T-helper 9 cell (primary cell): Measurements from ENCODE around the gene FAM193A.
"Not testable (repeated sequence)": the region's sequence is repeated elsewhere in the genome, so short reads cannot be mapped to it uniquely, and the experiment has no call there.

Experiments
- DNase-seq: peaks from one replicate; pipeline ENCODE4 v3.0.0-alpha.2; 2020

FAM193A gene

DNA sequence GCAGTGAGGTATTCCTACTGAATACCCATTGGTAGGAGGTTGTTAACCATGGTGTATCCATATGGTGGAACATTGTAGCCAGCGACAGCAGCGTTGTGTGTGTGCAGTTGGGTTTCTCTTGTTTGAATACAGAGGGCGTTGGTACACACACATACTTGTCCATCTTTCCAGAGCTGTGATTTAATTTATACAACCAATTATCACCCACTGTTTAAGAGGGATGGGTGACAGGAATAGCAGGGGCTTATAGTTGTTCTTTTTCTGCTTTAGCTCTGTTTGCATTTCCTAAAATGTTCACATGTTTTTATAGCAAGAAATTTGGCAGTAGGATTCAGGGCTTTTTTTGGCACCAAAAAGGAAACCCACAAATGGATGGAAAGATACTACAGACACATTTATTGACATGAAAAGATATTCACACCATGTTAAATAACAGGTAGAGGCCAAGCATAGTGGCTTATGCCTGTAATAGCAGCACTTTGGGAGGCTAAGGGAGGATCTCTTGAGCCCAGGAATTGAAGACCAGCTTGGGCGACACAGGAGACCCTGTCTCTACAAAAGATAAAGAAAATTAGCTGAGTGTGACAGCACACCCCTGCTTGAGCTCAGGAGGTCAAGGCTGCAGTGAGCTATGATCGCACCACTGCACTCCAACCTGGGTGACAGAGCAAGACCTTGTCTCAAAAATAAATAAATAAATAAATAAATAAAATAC lies 159.1 kb downstream of the FAM193A start:
- DNase-seq, result no peak

DNA sequence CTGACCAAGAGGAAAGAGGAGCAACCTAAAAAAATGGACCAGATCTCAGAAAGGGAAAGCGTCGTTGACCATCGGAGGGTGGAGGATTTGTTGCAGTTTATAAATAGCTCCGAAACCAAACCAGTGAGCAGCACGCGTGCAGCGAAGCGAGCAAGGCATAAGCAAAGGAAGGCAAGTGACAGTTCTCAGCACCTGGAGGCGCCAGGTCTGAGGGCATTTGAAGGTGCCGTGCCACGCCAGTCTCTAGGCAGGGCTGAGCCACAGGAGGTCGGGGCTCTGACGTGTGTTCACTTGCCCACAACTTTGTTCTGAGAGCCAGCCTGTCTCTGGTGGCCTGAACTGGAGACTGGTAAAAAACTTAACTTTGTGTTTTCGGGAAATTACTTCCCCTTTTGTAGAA lies 160.0 kb downstream of the FAM193A start:
- DNase-seq, result no peak

DNA sequence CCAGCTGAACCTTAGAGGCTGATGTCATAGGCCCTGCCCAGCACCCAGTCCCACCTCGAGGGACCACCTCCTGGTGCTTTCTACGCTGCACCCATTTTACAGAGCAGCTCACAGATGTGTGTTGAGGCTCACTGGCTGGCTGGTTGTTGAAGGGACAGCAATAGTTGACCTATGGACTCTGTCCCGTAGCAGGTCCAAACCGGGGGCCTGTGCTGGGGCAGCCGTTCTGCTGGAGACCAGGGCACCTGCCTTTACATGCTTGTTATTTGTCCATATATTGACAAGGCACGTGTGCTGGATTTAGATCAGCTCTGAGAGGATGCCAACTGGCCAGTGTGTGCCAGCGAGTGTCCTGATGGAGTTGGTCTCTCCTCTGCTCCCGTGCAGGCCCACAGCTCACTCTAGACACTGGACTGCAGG lies 161.6 kb downstream of the FAM193A start:
- no peak for DNase-seq

DNA sequence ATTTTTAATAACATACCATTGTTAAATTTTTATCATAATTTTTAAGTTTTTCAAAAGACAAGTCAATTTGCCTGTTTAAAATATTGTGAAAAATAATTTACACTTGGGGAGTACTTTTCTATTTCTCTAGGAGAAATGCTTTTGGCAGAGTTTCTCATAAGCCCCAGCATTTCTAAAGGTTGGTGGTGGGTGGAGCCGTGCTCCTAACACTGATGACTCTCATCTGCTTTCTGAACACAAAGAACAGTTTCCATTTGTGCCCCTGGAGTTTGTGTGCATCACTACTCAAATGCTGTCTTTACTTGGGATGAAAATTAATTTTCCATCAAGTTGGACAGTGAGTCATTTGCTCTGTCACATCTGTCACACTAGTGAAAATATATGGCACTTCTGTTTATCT lies 162.1 kb downstream of the FAM193A start:
- no peak for DNase-seq

DNA sequence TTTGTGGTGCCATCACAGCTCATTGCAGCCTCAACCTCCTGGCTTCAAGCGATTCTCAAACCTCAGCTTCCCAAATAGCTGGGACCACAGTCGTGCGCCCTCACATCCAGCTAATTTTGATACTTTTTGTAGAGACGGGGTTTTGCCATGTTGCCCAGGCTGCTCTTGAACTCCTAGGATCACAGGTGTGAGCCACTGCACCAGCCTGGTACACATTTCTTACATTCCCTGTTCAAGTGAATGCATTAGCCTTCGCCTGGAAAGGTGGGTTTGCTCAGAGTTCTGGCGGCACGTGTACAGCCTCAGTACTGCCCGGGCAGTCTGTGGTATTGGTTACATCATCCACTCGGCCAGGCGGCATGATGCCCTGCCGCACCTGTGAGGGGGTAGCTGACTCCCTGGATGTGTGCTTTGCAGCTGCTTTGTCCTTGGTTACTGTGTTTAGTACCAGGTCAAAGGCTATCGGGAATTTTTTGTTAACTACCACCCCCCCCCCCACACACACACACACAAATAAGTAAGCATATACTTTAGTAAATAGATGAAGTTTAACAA lies 162.6 kb downstream of the FAM193A start:
- no peak for DNase-seq

DNA sequence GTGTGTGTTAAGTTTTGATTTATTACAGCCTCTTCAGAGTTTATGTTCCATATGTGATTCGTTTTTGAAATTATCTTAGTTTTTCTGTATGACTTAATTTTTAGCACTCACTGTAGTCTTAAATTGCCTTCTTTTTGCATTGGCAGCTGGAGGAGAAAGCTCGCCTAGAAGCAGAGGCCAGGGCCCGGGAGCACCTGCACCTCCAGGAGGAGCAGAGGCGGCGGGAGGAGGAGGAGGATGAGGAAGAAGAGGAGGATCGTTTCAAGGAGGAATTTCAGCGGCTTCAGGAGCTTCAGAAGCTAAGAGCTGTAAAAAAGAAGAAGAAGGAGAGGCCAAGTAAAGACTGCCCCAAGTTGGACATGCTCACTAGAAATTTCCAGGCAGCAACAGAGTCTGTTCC lies 163.1 kb downstream of the FAM193A start:
- DNase-seq, result no peak

DNA sequence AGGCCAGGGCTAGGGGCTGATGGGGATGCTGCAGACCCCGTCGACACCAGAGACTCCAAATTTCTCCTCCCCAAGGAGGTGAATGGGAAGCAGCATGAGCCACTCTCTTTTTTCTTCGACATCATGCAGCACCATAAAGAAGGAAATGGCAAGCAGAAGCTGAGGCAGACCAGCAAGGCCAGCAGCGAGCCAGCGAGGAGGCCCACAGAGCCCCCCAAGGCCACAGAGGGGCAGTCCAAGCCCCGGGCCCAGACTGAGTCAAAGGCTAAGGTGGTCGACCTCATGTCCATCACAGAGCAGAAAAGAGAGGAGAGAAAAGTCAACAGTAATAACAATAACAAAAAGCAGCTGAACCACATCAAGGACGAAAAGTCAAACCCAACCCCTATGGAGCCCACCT lies 163.6 kb downstream of the FAM193A start:
- DNase-seq, result no peak

DNA sequence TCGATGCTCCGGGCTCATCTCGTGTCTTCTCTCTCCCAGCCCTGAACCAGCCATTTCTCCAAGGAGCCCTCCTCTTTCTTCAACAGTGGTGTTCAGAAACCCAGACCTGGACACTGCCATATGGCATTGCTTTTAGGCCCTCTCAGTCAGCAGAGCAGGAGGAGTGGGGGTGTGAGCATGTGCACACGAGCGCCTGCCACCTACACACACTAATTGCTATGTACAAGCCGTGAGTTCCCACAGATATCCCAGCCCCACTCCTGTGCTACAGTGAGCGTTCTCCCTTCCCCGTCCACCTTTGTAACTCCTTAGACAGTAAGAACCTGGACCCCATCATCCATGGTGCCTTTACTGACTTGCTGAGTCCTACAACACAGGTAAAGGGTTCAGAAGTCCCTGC lies 165.9 kb downstream of the FAM193A start:
- DNase-seq, result no peak

DNA sequence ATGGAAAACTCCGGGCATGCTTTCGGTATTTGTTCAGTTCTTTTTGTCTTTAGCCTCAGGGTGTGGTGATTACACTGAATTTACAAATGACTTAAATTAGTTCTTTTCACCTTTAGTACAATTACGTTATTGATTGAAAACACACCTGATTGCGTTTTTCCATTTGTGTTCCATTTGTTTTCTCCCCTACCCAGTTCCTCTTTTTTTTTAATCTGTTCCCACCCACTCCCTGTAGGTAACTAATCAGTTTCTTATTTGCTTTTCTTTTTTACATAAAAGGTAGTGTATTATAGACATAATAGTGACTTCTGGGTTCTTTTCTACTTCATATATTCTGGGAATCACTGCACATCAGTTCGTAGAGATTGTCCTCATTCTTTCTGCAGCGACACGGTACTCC lies 166.3 kb downstream of the FAM193A start:
- DNase-seq, result no peak

DNA sequence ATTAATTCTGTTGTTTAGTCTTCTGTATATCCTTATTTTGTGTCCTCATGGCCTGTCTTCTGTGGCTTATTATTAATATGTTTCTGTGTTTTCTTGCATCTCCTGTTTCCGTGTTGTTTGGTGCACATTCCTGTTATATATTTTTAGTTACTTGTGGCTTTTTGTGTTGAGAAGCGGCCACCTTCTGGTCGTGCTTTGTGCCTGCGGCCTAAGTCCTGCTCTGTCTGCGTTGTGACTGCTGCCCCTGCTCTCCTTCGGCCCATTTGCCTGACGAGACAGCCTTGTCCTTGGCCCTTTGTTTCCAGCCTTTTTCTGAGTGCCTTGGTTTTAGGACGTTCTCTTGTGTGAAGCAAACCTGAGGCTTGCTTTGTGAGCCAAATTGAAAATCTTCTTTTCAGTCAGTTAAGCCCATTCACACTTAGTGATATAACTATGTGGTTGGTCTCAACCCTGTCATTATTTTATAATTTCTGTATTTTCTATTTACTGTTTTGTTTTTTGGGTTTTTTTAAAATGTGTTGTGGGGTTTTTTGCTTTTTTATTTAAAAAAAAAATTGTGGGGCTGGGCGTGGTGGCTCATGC lies 175.9 kb downstream of the FAM193A start:
- DNase-seq, result no peak

DNA sequence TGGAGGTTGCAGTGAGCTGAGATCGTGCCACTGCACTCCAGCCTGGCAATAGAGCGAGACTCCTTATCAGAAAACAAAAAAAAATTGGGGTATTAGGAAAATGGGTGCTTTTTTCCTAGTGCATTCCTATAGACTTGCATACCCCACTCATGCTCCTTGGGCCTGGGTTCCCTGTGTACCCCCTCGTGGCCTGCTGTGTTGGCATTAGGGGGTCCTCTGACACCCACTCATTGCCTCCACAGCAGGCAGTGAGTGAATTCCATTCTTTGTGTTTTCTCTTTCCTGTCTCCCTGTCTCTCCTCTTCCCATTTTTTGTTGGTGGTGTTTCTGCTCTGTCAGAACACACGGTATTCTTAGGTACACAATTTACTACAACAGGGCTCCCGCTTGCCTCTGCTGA lies 176.9 kb downstream of the FAM193A start:
- DNase-seq, result no peak

DNA sequence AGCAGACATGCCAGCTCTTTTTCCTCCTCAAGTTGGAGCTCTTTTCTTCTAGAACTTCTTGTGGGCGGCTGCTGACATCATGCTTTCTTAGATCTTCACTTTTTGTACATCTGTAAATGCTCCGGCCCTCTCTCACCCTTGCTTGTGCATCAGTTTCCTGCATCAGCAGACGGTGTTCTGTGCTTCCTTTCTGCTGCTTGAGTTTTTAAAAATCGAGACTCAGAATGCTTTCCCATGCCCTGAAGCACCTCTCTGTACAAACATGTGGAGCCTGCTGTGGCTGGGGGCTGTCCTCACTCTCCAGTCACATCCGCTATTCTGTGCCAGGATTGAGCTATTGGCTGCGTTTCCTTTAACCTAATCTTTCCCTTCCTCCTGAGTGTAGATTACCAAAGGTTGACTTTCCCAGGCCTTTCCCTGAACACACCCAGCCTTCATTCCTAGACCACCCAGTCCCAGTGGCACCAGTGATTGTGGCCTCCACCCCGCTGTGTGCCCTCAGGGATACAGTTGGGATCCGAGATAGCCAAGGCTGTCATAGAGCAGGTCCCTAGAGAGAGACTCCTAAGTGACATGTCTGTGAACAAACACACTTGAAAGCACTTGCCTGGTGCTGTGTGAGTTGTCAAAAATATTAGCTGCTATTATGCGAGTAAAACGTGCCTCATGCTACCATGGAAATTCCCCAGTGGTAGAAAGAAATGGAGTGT lies 177.8 kb downstream of the FAM193A start:
- DNase-seq, result peak; percentile 5

DNA sequence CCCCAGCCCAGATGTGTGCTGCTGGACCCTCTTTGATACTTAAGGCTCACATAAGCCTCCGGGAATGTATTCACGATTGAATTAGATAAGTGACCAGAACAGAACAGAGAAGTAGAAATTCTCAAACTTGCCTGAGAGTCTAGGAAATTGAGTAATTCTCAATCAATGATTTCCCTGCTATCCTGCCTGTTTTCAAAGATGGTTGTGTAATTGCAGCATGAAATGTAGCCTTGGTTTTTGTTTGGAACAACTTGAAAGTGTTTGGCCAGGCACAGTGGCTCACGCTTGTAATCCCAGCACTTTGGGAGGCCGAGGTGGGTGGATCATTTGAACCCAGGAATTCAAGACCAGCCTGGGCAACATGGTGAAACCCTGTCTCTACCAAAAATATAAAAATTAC lies 178.5 kb downstream of the FAM193A start:
- DNase-seq, result no peak

DNA sequence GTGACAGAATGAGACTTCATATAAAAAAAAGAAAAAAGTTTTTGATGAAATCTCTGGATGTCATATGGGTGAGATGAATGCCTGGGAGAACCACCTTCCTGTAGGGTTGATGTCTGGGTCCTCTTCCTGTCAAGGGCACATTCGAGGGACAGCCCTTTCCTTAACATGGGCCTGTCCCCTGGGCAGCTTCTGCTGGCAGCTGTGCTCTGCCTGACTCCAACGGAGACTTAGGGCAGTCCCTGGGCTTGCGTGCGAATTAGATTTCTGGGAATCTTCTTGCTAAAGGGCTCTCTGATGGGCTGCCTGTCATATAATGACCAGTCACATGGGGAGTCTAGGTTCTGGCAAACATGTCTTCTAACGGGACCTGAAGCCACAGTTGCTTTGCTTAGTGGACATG lies 179.0 kb downstream of the FAM193A start:
- DNase-seq, result no peak

DNA sequence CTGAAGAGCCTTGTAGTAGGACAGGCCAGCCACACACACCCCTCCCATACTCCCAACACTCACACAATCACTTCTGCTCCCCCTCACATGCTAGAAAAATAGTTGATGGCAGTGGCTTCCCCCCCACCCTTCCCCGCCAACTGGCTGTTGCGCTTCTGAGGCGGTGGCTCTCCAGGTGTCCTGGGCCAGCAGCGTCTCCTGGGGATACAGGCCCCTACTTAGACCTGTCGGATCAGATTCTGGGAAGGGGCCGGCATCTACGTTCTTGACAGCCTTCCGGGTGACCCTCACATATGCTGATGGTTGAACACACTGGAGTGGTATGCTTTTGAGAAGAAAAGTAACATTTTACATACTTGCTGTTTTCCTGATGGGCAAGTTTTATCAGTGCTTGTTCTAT lies 179.8 kb downstream of the FAM193A start:
- no peak for DNase-seq

DNA sequence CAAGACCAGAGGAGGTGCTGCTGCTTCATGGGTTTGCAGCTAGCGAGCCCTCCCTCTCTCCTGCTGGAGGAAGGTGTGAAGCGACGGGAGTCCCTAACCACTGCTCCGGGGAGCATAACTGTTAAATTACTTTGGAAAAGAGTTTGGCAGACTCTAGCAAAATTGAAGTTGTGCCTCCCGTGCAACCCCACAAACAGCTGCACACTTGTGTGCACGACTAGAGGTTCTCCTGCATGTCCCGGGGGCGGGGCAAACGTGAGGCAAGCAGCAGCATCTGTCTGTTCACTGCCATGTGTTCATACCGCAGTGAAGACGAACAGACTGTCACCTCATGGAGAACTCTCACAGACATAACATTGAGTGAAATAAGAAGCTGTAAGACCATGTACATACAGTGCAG lies 185.1 kb downstream of the FAM193A start:
- DNase-seq, result no peak

DNA sequence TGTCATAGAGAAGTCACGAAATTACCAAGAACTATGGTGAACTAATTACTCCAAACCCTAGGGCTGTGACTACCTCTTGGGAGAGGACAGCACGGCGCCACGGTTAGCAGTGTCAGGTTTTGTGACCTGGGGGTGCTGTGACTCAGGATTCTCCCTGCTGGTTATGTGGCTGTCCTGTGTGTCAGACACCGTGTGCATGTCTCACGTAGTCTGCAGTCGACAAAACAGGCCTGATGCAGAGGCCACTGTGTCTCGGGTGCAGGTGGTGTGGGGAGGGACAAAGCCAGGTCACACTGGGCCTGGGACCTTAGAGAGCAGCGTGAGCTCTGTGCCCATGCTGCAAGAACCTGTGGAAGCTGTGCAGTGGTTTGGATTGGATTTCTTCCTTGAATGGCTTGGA lies 185.6 kb downstream of the FAM193A start:
- DNase-seq, result no peak

DNA sequence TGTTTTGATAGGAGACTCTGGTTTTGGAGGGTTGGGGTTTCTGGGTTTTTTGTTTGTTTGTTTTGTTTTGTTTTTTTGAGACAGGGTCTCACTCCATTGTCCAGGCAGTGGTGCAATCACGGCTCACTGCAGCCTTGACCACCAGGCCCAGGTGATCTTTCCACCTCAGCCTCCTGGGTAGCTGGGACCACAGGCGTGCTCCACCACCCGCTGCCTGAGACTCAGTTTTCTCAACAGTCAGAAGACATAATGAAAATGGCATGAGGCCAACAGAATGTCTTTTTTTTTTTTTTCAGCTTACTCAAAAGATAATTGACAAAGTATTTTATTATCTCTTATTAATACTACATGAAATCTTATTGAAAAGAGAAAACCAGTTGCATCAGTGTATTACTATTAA lies 187.3 kb downstream of the FAM193A start:
- DNase-seq, result no peak

DNA sequence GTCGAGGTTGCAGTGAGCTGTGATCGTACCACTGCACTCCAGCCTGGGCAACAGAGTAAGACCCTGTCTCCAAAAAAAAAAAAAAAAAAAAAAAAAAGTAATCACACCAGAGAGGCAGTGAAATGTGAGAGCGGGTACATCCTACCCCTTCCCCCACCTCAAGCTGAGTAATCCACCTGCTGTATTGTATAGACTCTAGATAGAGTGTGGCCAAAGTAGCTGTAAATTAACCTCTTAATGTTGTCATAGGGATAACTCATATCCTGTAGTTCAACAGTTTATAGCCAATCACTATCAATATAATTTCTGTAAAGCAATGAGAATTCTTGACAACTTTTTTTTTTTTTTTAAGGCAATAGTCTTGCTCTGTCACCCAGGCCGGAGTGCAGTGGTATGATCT lies 188.9 kb downstream of the FAM193A start:
- DNase-seq, result no peak

DNA sequence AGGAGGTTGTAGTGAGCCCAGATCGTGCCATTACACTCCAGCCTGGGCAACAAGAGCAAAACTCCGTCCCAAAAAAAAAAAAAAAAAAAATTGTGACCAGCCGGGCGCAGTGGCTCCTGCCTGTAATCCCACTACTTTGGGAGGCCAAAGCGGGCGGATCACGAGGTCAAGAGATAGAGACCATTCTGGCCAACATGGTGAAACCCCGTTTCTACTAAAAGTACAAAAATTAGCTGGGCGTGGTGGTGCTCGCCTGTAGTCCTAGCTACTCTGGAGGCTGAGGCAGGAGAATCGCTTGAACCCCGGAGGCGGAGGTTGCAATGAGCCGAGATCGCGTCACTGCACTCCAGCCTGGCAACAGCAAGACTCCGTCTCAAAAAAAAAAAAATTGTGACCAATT lies 190.4 kb downstream of the FAM193A start:
- not testable (repeated sequence) for DNase-seq

DNA sequence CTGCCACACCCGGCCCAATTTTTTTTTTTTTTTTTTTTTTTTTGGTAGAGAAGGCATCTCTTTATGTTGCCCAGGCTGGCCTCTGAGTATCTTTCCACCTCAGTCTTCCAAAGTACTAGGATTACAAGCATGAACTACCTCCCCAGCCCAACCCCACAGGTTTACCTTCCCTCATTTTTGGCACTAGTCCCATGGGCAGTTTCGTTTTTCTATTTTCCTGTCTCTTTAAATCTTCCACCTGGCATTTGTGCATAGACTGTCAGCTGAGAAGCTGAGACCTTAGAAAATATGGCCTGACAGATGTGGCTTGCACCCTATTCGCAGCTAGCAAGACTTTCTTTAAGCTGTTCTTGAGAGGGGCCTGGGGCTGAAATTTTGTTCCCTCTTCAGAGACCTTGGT lies 191.8 kb downstream of the FAM193A start:
- no peak for DNase-seq

DNA sequence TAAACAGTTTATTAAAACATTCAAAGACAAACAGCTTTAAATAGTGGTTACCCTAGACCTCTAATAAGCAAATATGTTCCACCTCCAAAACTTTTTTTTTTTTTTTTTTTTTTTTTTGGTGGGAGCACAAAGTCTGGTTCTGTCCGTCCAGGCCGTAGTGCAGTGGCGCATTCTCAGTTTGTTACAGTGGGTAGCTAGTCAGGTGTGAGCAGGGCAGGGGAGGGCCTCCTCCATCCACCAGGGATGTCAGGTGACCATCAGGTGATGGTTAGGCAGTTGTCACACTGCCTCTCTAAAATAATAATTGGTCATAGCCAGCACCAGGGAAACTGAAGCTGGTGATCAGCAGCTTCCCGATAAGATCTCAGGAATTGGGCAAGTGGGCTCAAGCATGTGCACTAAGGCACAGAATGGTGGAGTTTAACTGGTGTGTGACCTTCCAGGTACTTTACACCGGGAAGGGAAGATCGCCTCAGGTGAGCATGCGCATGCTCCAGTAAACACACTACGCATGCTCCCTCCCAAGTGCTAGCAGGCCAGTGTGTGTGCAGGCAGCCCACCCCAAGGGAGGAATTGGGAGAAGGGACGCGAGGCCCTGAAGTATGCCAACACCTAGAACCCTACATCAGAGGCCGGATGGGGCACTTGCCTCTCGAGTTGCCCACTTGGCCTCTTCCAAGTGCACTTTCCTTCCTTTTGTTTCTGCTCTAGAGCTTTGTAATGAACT lies 192.5 kb downstream of the FAM193A start:
- DNase-seq, result no peak

DNA sequence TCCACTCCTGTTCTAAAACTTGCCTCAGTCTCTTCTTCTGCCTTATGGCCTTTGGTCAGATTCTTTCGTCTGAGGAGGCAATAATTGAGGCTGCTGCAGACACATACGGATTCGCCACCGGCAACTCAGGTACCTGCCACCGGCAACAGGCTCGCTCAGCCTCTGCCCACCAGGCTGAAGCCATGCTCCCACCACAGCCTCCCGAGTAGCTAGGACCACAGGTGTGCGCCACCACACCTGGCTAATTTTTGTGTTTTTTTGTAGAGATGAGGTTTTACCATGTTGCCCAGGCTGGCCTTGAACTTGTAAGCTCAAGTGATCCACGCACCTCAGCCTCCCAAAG lies 193.1 kb downstream of the FAM193A start:
- DNase-seq, result no peak

DNA sequence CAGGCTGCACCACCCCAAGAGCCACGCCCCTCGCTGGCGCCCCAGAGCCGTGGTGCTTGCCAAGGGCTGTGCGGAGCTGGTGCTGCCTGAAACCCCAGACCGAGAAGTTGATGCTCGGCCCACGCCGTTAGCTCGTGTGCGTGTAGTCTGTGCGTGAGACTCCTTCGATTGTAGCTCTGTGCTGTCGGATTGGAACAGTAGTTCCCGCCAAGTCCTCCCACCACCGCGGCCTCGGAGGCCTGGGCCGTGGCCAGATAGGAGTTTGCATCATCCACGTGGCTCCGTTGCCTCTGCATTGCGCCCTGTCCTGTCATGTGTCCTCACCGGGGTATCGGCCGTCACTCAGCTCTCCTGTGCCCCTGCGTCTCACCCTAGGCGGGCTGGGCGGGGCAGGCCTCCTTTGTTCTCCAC lies 195.5 kb downstream of the FAM193A start:
- no peak for DNase-seq
